Esophagus muscularis mucosa (tissue), 4 donors: ENCODE measurements around the gene SNX3.

Experiments used
- CTCF ChIP-seq, 3 experiments: fragments of 200-600 bp in 2 of 3; fragments of 450-650 bp in 1 of 3; sonication (generic) in 2 of 3; IDR thresholded peaks; one replicate each; pipeline ENCODE4 v1.5.1; 2017 to 2019; ENCODE audit warnings: antibody characterized with exemption in 3 of 3, mild to moderate bottlenecking in 2 of 3, moderate library complexity in 1 of 3
- EP300 ChIP-seq: sonication (generic); formaldehyde crosslinking; IDR thresholded peaks from one replicate; pipeline ENCODE4 v1.6.1; 2017; ENCODE audit warnings: antibody characterized with exemption
- POLR2A ChIP-seq: fragments of 450-650 bp; IDR thresholded peaks from one replicate; pipeline ENCODE4 v1.6.1; 2017; ENCODE audit warnings: antibody characterized with exemption, moderate library complexity, mild to moderate bottlenecking, low read depth
- POLR2AphosphoS5 ChIP-seq, 2 donors: sonication (generic); formaldehyde crosslinking; IDR thresholded peaks; one replicate each; pipeline ENCODE4 v1.6.1; 2017; ENCODE audit warnings: antibody characterized with exemption in 2 of 2

- TF ChIP-seq POLR2AphosphoS5 (IDR thresholded peaks at IDR 0.05) (no peak), CTCF (IDR thresholded peaks at IDR 0.05) (no peak), EP300 (no peak), POLR2A (no peak)
Observed at GRCh38 chr6:108242259-108242658, 18.6 kb downstream of the SNX3 start.
